EL (cell line): ENCODE results near the gene LKAAEAR1.

Source experiments
- DNase-seq: peaks from one replicate; pipeline ENCODE4 v3.0.0-alpha.2; 2016

Gene LKAAEAR1

DNA sequence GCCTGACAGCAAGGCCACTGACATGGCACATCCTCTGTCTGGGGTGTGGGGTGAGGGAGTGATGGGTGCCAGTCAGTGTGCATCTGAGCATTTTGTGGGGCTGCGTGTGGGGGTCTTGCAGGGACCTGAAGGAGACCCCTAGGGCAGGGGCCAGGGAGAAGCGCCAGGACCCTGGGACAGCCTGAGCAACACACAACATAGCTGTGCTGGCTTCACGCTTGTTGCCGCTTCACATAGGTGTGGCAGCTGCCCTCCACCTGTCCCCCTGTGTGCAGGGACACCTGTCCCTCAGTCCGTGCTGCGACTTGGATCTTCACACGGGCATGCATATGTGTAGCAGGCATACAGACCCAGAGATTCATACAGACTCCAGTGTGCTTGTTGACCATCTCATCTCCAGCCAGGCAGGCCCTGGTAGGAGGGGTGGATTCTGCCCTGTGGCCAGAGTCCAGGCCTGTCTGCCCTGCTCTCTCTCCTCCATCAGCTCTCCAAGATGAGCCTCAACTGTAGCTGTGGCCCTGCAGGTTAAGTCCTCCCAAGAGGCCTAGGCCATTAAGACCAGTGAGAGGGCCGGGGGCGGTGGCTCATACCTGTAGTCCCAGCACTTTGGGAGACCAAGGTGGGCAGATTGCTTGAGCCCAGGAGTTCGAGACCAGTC, 26.3 kb upstream of the LKAAEAR1 start:
- no peak for DNase-seq

- DNase-seq, result no peak
Observed at GRCh38 chr20:64109831-64110391, 25.7 kb upstream of the LKAAEAR1 start.

DNA sequence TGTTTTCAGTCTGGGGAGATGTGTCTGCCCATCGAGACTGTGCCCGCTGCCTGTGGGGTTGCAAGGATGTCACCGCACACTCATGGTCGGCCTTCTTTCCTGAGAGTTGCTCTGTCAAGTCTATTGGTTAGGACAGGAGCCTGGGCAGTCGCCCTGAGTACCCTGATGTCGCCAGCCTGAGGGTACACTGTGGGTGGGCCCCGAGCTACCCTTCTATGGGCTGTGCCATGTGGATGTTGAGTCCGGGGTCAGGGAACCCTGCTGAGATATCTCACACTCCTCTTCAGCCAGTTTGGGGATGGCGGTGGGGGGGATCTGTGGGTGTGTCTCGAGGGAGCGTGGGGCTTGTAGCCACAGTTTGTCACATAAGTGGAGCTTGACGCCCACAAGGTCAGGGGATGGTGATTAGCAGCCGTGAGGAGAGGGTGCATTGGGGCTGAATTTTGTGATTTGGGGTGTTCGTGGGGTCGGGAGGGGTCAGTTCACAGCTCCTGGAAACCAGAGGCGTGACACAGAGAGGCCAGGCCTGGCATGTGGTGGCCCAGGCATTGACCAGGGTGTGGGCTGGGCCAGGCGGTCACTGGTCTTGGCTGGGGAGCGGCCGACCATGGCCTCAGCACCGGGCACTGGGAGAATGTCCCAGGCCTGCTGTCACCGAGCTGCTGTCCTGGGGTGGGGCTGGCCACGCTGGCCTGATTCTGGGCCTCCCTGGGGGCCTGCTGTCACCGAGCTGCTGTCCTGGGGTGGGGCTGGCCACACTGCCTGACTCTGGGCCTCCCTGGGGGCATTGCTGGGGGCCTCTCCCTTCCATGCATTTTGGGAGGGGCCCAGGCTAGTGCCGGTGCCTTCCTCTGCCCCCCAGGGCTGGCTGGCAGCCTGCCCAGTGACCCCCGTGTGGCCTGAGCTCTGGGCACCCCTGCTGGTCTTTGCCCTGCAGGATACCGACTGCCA, 24.8 kb upstream of the LKAAEAR1 start:
- DNase-seq, result no peak

GRCh38 chr20:64107736-64108457, 23.7 kb upstream of the LKAAEAR1 start:
- DNase-seq, result no peak

DNA sequence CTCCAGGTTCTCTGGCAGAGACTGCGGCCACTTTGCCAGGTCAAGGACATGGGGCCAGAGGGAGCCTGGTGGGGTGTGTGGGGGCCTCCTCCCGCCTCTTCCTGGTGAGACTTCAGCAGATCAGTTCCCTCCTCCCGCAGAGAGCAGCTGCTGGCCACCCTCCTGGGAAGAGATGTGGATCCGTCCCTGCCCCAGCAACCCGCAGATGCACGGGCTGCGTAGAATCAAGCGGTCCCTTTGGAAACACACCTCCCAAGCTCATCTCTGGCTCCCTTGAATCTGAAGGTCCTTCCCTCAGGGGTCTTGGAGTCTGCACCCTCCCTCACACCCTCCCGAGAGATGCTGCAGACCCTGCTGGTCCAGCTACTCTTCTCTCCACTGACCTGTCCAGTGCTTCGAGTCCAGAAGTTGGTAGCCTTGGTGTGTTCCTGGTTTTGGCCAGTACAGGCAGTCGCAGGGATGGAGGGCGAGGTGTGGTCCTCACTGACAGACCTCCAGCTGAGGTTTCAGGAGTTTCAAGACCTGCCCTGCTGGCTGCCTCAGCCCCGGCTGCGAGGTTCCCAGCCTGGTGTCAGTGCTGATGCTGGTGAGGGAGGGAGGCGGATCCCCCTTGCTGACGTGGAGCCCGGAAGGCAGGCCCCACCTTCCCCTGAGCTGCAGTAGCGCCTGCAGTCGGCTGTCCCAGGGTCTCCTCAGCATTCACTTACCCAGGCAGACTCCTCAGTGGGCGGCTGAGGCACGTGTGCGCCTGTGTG, 23.0 kb upstream of the LKAAEAR1 start, which contains the start of gene NPBWR2:
TSS of gene NPBWR2 (minus strand) at position 585 of the 755 bp plus-strand sequence. CDS start 734 bp downstream, outside the sequence.
- no peak for DNase-seq

DNA sequence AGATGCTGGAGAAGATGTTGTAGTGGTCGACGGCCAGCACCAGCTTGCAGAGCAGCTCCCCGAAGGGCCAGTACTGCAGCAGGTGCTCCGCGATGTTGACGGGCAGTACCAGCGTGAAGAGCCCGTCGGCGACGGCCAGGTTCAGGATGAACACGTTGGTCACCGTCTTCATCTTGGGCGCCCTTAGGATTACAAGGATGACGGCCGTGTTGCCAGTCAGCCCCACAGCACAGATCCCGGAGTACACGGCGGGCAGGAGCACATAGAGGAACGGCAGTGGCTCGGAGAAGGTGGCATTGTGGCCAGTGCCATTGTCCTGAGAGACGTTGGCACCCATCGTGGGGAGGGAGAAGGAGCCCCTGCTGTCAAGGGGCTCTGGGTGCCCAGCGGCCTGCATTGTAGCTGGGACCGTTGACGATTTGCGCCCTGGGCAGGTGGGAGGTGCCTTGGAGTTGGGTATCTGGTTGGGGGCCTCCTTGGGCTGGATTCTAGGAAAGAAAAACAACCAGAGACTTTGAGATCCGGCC, 22.3 kb upstream of the LKAAEAR1 start:
- DNase-seq, result no peak

DNA sequence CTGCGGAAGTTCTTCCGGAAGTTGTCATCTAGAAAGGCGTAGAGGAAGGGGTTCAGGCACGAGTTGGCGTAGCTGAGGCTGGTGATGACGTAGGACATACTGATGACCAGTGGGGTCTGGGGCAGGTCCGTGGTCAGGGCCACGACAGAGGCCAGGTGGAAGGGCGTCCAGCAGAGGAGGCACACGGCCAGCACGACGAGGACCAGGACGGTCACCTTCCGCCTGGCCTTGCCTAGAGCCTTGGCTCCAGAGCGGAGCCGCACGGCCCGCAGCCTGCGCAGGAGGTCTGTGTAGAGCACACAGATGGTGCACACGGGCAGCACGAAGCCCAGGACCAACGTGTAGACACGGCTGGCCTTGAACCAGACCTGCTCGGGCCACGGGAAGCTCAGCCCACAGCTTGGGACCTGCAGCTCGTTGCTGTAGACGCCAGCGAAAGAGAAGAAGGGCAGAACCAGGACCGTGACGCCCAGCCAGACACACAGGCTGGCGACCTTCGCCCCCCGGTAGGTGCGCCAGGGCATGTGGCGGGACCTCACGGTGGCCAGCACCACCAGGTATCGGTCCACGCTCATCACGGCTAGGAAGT, 21.7 kb upstream of the LKAAEAR1 start:
- DNase-seq, result no peak

DNA sequence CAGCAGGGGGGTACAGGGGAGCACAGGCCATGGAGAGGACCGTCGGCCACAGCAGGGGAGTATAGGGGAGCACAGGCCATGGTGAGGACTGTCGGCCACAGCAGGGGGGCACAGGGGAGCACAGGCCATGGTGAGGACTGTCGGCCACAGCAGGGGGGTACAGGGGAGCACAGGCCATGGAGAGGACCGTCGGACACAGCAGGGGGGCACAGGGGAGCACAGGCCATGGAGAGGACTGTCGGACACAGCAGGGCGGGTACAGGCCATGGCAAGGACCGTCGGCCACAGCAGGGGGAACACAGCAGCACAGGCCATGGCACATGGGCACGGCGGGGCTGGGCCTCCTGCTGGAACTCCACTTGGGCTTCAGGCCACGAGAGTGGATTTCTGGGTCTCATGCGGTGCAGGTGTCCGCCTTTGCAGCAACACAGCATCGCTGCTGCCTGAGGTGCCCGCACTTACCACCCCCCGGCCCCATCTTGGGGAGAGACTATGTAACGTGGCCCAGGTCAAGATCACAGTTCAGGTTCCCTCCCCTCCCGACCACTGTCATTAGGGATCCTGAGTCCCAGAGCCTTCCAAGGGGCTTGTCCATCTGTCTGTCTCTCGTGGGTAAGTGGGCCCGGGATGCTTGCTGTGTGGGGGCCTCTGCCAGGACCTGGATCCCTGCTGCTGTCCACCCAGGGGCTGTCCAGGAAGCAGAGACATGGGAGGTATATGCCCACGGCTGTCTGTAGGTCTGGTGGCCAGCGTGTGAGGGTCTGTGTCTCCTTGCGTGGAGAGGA, 20.7 kb upstream of the LKAAEAR1 start:
- DNase-seq, result no peak

GRCh38 chr20:64103871-64104666, 19.9 kb upstream of the LKAAEAR1 start:
- no peak for DNase-seq

GRCh38 chr20:64102647-64103354, 18.6 kb upstream of the LKAAEAR1 start:
- DNase-seq, result no peak

DNA sequence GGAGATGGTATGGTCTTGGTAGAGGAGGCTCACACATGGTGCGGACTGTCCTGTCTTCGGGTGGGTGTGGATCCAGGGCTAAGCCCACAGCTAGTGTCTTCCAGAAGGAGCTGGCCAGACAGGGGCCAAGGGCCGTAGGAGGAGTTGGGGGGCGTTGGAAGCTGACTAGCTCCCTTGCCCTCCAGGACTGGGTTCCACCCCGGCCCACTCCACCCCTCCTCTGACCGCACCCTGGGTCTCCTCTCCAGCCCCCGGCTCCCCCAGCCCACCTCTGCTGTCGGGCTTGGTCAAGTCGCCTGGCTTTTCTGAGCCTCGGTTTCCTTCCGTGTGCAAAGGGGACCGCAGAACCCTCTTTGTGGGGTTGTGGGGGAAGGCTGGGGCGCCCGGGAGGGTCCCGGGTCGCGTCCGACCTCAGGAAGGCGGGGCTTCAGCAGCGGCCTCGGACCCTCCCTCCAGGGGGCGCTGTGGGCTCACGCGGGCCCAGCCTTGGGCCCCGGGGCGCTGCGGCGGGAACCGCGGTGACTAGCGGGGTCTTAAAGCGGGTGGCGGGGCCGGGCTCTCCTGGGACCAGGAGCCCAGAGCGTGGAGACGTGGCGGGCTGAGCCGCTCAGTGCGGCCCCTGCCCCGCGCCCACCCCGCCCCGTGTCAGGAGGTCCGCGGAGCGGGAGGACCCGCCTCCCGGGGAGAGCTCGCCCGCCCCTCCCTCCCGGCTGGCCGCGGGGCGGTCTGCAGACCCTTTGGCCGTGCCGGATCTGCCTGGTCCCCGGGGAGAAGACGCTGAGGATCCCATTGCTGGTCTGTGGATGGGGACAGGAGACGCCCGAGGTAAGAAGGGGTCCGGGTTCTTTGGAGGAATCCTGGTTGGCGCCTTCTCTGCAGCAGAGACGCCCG, 17.8 kb upstream of the LKAAEAR1 start:
- no peak for DNase-seq

- DNase-seq, result no peak
Observed at GRCh38 chr20:64100946-64101688, 16.9 kb upstream of the LKAAEAR1 start.

- no peak for DNase-seq
Observed at GRCh38 chr20:64100566-64100888, 16.3 kb upstream of the LKAAEAR1 start.

DNA sequence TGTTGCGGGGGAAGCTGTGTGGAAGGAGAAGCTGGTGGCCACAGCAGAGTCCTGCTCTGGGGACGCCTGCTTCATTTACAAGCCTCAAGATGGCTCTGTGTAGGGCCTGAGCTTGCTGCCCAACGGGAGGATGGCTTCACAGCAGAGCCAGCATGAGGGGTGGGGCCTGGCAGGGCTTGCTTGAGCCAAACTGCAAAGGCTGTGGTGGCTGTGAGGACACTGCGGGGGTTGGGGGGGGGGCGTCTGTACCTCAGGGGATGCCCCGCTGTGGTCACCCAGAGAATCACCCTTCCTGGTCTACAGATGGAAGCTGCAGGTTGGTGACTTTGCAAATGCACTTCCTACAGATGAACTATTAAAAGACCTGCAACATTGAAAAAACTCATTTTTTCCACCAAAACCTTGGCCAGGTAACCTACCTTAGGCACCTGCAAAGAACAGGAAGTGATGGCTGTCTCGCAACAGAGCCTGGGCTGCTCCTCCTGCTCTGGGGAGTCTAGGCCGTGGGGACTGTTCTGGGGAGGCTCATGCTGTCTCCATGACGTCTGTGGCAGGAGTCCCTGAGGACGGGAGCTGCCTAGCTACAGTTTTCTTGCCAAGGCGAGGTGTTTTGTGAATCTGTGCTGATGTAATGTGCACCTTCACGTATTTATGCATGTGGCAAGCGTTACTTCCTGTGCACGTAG, 15.8 kb upstream of the LKAAEAR1 start:
- DNase-seq, result no peak

- DNase-seq, result no peak
Observed at GRCh38 chr20:64099086-64099786, 15.0 kb upstream of the LKAAEAR1 start.

- no peak for DNase-seq
Observed at GRCh38 chr20:64098471-64099013, 14.3 kb upstream of the LKAAEAR1 start.
